HG02885 (cell line): ENCODE measurements around the gene KCNC1.

ENCODE experiments used
- ATAC-seq: cut with Tn5 transposase; IDR thresholded peaks from one replicate; pipeline ENCODE4 v1.9.1; 2021; ENCODE audit warnings: mild to moderate bottlenecking; ENCODE audit not compliant: unreplicated experiment, poor library complexity

The KCNC1 gene

DNA sequence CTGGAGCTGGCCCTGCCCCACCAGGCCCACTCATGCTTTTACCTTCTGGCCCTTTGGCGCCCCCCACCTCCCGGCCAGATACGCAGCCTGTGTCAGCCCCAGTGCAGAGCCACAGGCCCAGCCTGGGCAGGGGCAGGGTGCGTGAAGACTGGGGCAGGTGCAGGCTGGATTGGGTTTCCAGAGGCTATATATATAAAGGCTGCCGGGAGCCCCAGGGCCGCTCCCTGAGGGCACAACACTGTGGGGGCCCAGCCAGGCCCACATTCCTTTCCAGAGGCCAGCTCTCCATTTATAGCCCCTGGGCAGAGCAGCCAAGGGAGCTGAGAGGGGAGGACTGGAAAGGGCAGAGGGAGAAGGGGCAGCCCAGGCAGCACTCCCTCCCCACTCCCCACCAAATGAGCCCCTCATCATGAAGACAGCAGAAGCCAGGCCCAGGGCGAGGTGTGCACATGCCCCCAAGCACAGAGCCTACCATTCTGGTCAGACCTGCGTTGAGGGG, 20.2 kb upstream of the KCNC1 start:
- ATAC-seq, result no peak

DNA sequence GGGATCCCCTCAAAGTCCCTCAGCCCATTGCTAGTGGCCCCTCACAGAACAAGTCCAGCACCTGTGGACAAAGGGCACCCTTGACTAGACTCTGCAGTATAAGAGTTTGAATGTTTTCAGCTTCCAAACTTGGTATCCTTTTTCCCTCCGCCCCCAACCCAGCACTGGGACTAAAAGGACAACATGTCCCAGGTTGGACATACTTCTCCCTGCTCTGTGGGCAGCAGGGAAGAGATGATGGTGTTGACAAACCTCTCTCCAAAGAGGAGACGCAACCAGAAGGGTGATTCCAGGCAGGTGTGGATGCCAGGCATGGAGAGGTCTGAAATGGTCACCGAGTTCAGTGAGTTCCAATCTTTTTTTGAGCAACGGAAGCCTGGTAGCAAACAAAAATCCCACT, 19.7 kb upstream of the KCNC1 start:
- no peak for ATAC-seq

GRCh38 chr11:17716807-17717206, 17.8 kb upstream of the KCNC1 start:
- ATAC-seq, result no peak

DNA sequence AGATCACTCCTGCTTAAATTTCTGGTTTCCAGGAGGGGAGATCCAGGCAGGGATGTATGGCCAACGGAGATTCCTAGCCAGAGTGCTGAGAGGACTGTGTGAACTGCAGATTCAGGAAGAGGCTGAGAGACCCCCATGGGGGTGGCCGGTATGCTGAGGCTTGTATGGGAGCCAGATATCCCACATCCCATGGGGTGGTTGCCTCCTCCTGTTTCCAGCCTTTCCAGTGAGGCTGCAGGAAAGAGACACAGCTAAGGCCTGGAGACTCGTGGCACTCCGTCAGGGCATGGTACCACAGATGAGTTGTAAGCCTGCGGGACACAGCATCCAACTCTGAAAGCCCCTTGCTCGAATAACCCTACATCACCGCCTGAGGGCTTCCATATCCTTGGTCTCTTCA, 16.6 kb upstream of the KCNC1 start:
- ATAC-seq, result no peak

GRCh38 chr11:17718510-17718962, 16.0 kb upstream of the KCNC1 start:
- ATAC-seq, result no peak

GRCh38 chr11:17719028-17719937, 15.3 kb upstream of the KCNC1 start, which contains the start of gene MYOD1:
MYOD1 (plus strand) TSS chr11:17719571; CDS start chr11:17719783, 212 bp downstream.
- ATAC-seq, result no peak

GRCh38 chr11:17719938-17720795, 14.4 kb upstream of the KCNC1 start:
- ATAC-seq, result no peak

GRCh38 chr11:17720796-17721171, 13.8 kb upstream of the KCNC1 start:
- ATAC-seq, result no peak

DNA sequence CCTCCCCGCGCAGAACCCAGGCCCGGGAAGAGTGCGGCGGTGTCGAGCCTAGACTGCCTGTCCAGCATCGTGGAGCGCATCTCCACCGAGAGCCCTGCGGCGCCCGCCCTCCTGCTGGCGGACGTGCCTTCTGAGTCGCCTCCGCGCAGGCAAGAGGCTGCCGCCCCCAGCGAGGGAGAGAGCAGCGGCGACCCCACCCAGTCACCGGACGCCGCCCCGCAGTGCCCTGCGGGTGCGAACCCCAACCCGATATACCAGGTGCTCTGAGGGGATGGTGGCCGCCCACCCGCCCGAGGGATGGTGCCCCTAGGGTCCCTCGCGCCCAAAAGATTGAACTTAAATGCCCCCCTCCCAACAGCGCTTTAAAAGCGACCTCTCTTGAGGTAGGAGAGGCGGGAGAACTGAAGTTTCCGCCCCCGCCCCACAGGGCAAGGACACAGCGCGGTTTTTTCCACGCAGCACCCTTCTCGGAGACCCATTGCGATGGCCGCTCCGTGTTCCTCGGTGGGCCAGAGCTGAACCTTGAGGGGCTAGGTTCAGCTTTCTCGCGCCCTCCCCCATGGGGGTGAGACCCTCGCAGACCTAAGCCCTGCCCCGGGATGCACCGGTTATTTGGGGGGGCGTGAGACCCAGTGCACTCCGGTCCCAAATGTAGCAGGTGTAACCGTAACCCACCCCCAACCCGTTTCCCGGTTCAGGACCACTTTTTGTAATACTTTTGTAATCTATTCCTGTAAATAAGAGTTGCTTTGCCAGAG, 13.2 kb upstream of the KCNC1 start:
- ATAC-seq, result no peak

GRCh38 chr11:17722000-17722643, 12.5 kb upstream of the KCNC1 start:
- no peak for ATAC-seq

DNA sequence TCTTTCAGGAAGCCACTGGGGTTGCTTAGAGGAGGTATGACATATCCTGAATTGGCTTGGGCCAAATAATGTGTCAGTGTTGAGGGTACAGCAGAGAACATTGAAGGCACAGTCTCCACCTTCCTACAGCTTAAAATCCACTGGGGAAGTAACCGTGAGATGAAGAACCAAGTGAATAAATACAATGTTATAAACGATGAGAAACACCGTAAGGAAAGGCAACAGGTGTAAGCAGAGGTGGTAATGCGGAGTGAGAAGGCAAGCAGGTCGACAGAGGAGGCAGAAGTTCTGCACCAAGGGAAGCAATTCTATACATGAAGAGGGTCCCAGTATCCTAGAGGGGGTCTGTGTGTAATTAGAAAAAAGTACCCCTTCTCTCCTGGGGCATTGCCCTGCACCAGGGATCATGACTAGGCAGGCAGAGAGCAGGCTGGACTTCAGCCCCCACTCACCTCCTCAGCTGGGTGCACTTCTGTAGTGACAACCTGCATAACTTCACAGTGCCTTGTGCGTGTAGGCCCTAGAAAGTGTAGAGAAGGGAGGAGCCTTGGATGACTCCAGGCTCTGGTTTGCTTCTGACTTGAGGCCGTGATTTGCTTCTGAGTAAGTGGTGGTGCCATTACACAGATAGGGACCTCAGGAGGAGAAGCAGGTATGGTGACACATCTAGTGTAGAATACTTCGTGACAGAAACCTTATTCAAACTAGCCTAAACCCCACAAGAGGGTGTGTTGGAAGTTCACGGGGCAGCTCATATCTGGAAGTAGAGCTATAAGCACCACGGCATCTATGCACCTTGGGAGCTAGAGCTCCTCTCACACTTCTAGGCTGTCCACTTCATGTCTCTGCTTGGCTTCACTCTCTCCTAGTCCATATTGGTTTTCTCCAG, 10.3 kb upstream of the KCNC1 start:
- no peak for ATAC-seq

- no peak for ATAC-seq
These were observed 9.4 kb upstream of the KCNC1 start for GRCh38 chr11:17725174-17725573.

- ATAC-seq, result no peak
These were observed 4.4 kb upstream of the KCNC1 start for GRCh38 chr11:17730137-17730536.

- peak; percentile 84 for ATAC-seq
These were observed 3.7 kb upstream of the KCNC1 start for GRCh38 chr11:17730608-17731462.

DNA sequence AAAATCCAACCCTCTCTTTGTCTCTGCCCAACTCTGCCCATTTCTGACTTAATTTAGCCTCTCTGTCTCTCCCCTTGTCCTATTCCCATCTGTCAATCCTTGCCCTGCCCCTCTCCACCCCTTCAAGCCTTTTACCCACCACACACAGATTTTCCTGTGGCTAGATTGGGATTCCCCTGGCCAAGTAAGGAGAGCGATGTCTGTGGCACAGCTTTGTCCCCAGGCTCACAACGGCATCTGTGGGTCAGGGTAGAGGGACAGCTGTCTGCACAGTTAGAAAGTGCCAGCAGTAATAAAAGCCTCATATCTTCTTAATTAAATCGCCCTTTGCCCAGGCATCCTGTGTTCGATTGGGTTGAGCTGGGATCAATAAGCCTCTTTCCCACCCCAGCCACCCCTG, 1.3 kb upstream of the KCNC1 start:
- ATAC-seq, result no peak

- peak; percentile 53 for ATAC-seq
These were observed 621 bp downstream of the KCNC1 start for GRCh38 chr11:17734986-17735817.
